ENCODE data around the gene TGFB2.

The TGFB2 gene

GRCh38 chr1:218430822-218431221, 85.7 kb downstream of the TGFB2 start:
- DNase-seq, result no peak

GRCh38 chr1:218431476-218431875, 86.3 kb downstream of the TGFB2 start:
- no peak for DNase-seq

- no peak for DNase-seq
These were observed 88.6 kb downstream of the TGFB2 start for GRCh38 chr1:218433744-218434143.

DNA sequence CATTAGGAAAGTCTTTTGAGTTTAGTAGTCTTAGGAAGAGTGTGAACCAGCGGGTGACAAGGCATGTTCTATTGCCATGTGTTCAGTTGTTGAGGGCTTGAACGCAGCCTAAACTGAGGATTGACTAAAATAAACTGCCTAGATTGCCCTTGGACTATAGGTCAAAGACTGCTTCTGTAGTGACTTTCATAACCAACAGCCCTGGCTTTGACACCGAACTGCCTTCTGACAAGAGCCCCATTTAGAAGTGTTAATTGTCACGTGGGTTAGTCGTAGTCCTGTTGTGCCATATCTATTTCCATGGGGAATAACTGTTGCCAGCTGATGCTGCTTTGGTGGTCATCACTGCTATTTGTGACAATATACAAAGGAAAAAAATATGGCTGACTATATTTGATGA, 90.4 kb downstream of the TGFB2 start:
- DNase-seq, result no peak

DNA sequence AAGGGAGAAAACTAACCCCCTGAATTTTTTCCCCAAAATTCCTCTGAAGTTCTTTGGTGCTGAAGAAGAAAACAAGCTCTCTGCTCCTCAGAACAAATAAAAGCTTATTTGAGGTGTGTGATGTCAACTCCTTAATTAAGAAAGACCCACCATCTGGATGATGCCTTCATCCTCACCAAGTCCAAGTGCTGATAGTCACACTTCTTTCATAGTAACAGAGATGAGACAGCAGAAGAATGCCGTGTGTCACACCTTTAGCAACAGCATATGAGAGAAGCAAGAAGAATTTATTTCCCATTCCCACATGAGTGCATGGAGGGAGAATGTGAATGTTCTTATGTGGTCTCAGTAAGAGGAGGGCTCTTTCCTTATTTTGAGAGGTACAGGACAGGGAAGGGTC, 91.2 kb downstream of the TGFB2 start:
- no peak for DNase-seq

- no peak for DNase-seq
These were observed 91.9 kb downstream of the TGFB2 start for GRCh38 chr1:218436997-218437396.

GRCh38 chr1:218439541-218440295, 94.6 kb downstream of the TGFB2 start:
- no peak for DNase-seq

- no peak for DNase-seq
These were observed 98.1 kb downstream of the TGFB2 start for GRCh38 chr1:218443255-218443654.

- DNase-seq, result no peak
These were observed 99.0 kb downstream of the TGFB2 start for GRCh38 chr1:218444173-218444572.

- no peak for DNase-seq
These were observed 99.5 kb downstream of the TGFB2 start for GRCh38 chr1:218444588-218444987.

GRCh38 chr1:218447010-218447689, 102.0 kb downstream of the TGFB2 start:
- no peak for DNase-seq

GRCh38 chr1:218451415-218451814, 106.3 kb downstream of the TGFB2 start:
- no peak for DNase-seq

DNA sequence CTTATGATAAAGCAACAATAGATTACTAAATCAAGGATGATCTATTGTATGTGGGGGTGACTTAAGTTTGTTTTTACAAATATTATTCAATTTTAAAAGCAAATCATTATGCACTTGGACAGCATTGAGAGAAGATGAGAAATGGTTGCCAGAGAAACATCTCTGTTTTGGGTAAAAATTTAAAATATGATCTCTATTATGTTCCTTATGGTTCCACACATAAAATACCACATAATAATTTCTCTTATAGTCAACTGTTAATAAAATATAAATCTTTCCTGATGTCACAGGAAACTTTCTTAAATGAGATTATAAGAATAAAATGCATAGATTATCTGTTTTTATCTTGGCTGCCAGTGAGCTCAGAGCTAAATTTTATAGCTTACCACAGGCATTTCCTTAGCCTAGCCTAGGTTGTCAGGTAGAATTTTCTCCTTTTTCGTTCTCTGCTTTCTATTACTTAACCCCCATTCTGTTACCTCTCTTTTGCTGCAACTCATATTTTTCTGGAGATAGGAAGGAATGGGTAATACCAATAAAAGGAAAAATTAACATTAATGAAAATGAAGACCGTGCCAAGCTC, 109.7 kb downstream of the TGFB2 start:
- no peak for DNase-seq

GRCh38 chr1:218456444-218456843, 111.3 kb downstream of the TGFB2 start:
- DNase-seq, result no peak

- DNase-seq, result no peak
These were observed 114.3 kb downstream of the TGFB2 start for GRCh38 chr1:218459450-218459849.

- no peak for DNase-seq
These were observed 115.0 kb downstream of the TGFB2 start for GRCh38 chr1:218459878-218460711.

GRCh38 chr1:218461351-218461750, 116.2 kb downstream of the TGFB2 start:
- DNase-seq, result no peak

DNA sequence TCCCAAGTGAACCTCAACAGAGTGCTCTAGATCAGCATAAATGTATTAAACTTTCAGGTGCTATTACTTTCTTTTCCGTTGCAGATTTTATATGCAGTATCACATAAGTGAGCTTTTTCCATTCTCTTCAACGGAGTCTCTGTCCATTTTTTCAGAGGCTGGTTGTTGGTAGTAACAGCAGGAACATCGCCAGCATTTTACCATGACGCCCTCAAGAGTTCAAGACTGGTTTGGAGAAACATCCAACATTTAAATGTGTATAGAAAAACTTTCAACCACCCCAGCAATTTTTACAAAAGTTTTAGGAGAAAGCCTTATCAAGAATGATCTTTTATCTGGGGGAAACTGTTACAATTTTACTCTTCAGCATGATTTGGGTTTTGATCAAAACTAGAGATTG, 117.0 kb downstream of the TGFB2 start:
- no peak for DNase-seq

DNA sequence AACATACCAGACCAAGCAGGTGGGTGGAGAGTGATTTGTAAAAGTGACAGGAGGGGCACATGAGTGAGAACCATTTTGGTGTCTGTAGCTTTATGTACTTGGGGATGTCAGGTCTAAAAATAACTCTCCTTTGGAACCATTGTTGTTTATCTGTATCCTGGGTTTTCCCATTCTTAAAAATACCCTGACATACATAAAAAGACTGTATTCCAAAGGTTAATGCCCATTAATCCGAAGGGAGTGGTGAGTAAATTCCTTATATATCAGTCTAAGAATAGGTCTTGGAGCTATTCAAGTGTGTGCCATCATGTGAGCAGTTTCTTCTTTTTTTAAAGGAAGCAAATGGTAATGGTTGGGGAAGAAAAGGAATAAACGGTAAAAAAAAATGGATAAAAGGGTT, 117.5 kb downstream of the TGFB2 start:
- no peak for DNase-seq

- DNase-seq, result no peak
These were observed 118.3 kb downstream of the TGFB2 start for GRCh38 chr1:218463194-218464156.

- no peak for DNase-seq
These were observed 119.7 kb downstream of the TGFB2 start for GRCh38 chr1:218464871-218465270.
